Brain microvascular endothelial cell (primary cell): ENCODE measurements around the gene TEAD2.

Source experiments
- DNase-seq: peaks from one replicate; pipeline ENCODE4 v3.0.0-alpha.2; 2020
- H3K27ac ChIP-seq: fragments of 250-450 bp; sonication (Bioruptor Pico); 2 replicates; pipeline ENCODE4 v1.5.1; 2020; ENCODE audit warnings: mild to moderate bottlenecking, moderate library complexity
- H3K27me3 ChIP-seq: fragments of 250-450 bp; sonication (Bioruptor Pico); replicated peaks from 2 replicates; pipeline ENCODE4 v1.5.1; 2020; ENCODE audit warnings: mild to moderate bottlenecking
- H3K36me3 ChIP-seq: fragments of 250-450 bp; sonication (Bioruptor Pico); replicated peaks from 2 replicates; pipeline ENCODE4 v1.5.1; 2020; ENCODE audit warnings: mild to moderate bottlenecking
- H3K4me3 ChIP-seq: 2 replicates; pipeline ENCODE4 v1.5.1; 2011; ENCODE audit warnings: low read depth, mild to moderate bottlenecking, control low read depth, low read length, moderate library complexity
- CTCF ChIP-seq: IDR thresholded peaks from 2 replicates; pipeline ENCODE4 v1.5.1; 2011; ENCODE audit warnings: low read depth, mild to moderate bottlenecking, moderate library complexity, low read length, control low read depth, inconsistent platforms; ENCODE audit errors: missing control alignments
- in situ Hi-C: cut with HindIII; loops from 2 replicates; pipeline ENCODE4 v1.10.0; 2017; ENCODE audit warnings: low sequenced_read_pairs, low pct_ligation_motif_present

TEAD2 gene

DNA sequence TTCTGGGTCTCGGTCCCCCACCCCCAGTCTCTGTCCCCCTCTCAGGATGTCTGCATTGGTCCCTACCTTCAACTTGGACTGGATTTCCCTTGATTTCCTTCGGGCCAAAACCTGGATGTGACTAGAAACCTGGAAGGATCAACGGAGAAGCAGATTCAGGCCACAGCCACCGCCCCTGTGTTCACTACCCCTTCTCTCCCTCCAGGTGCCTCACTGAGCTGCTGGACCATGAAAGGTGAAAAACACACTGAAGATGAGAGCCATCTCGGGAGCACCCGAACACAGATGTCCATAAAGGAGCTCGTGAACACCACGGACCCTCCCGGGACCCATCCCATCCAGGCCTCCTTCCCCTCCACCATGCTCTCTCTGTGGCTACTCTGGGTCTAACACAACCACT lies 5.0 kb downstream of the TEAD2 start:
- H3K36me3 ChIP-seq, result peaks cover 53% of the 10 kb centered on the region
- no peak overlapping the region for H3K27ac ChIP-seq
- TF ChIP-seq CTCF, result no peak

DNA sequence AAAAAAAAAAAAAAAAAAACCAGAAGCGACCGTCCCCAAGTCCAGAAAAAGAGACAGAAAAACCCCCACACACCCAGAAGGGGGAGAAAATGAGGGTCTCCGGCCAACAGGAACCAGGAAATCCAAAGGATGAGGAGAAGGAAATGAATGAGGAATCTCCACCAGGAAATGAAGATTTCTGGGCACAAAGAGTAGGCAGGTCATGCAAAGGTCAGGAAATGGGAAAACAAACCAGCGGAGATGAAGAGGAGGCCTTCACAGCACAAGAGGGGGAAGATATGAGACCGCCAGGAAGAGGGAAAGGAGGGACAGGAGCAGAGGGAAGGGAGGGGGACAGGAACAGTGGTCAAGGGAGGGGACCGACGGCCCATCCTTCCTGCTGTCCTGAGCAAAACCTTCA lies 5.8 kb downstream of the TEAD2 start:
- in situ Hi-C loops, result no loop called here
- TF ChIP-seq CTCF, result no peak
- Histone ChIP-seq H3K4me3 (no peak overlapping the region), H3K36me3 (peaks cover 56% of the 10 kb centered on the region), H3K27ac (no peak overlapping the region), H3K27me3 (no peaks in the 10 kb centered on the region)
- DNase-seq, result no peak

More for the DNA sequence above, 5.0 kb downstream of the TEAD2 start:
- H3K4me3 ChIP-seq, result no peak overlapping the region
- H3K27me3 ChIP-seq, result no peaks in the 10 kb centered on the region
- DNase-seq, result no peak
- in situ Hi-C loops, result no loop called here

GRCh38 chr19:49355909-49356353 lies 6.3 kb downstream of the TEAD2 start:
- TF ChIP-seq CTCF, result no peak
- no peak for DNase-seq
- Histone ChIP-seq H3K27me3 (no peaks in the 10 kb centered on the region), H3K4me3 (no peak overlapping the region), H3K36me3 (peaks cover 60% of the 10 kb centered on the region), H3K27ac (no peak overlapping the region)
- in situ Hi-C loops, result no loop called here

- TF ChIP-seq CTCF, result no peak
- Histone ChIP-seq H3K36me3 (peaks cover 74% of the 10 kb centered on the region), H3K4me3 (no peak overlapping the region), H3K27ac (no peak overlapping the region), H3K27me3 (no peaks in the 10 kb centered on the region)
- in situ Hi-C loops, result no loop called here
- no peak for DNase-seq
Observed at GRCh38 chr19:49349567-49349966, 12.6 kb downstream of the TEAD2 start.

DNA sequence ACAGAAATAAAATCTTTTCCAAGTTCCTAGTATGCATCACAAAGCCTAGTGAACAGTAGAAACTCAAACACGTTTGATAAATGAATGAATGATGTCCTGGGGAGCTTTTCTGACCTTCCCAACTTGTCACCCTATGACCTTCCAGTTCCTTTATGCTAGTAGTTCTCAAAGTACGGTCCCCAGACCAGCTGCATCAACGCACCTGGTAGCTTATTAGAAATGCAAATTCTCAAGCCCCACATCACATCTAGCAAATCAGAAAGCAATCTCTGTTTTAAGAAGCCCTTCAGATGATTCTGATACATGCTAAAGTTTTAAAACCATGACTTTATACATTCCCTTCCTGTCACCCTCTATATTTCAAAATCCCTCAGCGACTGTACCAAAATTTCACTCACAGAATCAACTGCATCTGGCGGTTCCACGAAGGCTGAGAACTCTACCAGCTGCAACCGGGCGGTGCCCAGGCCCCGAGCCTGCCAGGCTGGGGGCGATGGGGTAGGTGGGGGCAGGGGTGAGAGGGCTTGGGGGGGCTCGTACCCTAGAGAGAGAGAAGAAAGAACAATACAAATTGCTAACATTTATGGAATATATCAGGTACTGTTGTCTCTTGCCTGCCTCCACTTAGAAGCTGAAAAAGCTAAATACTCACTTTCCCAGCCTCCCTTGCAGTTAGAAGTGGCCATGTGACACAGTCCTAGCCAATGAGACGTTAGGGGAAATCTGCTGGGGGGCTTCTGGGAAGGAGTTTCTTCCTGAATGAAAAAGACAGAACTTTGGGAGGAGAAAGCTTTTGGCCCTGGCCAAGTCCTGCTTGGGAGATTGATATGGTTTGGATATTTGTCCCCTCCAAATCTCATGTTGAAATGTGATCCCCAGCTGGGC lies 13.7 kb downstream of the TEAD2 start:
- no peak overlapping the region for H3K27ac ChIP-seq
- in situ Hi-C loops, result no loop called here
- peaks cover 72% of the 10 kb centered on the region for H3K36me3 ChIP-seq
- no peak for DNase-seq
- H3K27me3 ChIP-seq, result no peaks in the 10 kb centered on the region
- no peak for TF ChIP-seq CTCF
- H3K4me3 ChIP-seq, result no peak overlapping the region
